ENCODE data around the gene FBLN5. TPM values are rescaled to one million over a fixed set of nuclear protein-coding genes. Genes with fewer than 3 reads are reported as not detected.

FBLN5 gene
- total and polyA plus RNA-seq, 4 donors = 3.9 to 21.8 (median 14.8) TPM

- no peak overlapping the region for H3K4me3 ChIP-seq (ENCODE audit: low read depth in 1 of 3, low read length in 3 of 3)
- no peaks in the 10 kb centered on the region for H3K27me3 ChIP-seq (ENCODE audit: control insufficient read depth in 4 of 4, insufficient read depth in 4 of 4, low read length in 3 of 4)
- no peaks in the 10 kb centered on the region for H3K9me3 ChIP-seq (ENCODE audit: control insufficient read depth in 4 of 4, low read length in 3 of 4)
- peak overlapping the region in 1 of 2 donors; percentile 6 for H3K27ac ChIP-seq (ENCODE audit: low read depth in 1 of 2, low read length in 2 of 2)
- peaks cover 2 to 23% (median 14%) of the 10 kb centered on the region in 4 donors for H3K4me1 ChIP-seq (ENCODE audit: control insufficient read depth in 4 of 4, insufficient read depth in 4 of 4, low read length in 3 of 4)
- TF ChIP-seq RXRA (IDR thresholded peaks at IDR 0.05) = peak; percentile 22 to 24
- no peak for TF ChIP-seq RAD21 (IDR thresholded peaks at IDR 0.05)
- no peak for TF ChIP-seq MAX (IDR thresholded peaks at IDR 0.05)
- no peak for TF ChIP-seq HNF4G (IDR thresholded peaks at IDR 0.05)
- no peak for TF ChIP-seq CTCF (IDR thresholded peaks at IDR 0.05; ENCODE audit: low read depth, low read length, missing input control)
- TF ChIP-seq REST (IDR thresholded peaks at IDR 0.05) = no peak
- TF ChIP-seq ATF3 (IDR thresholded peaks at IDR 0.05) = no peak
- TF ChIP-seq TAF1 (conservative IDR thresholded peaks at IDR 0.05) = no peak
- no peak for TF ChIP-seq YY1 (IDR thresholded peaks at IDR 0.05)
- no peak for TF ChIP-seq NR2F2 (IDR thresholded peaks at IDR 0.05)
- no peak for TF ChIP-seq GABPA (IDR thresholded peaks at IDR 0.05 in 1 of 2, conservative IDR thresholded peaks at IDR 0.05 in 1 of 2)
- TF ChIP-seq EGR1 (IDR thresholded peaks at IDR 0.05; ENCODE audit: low read depth in 2 of 2) = no peak
- no peak for TF ChIP-seq ZBTB33 (IDR thresholded peaks at IDR 0.05)
- no peak for TF ChIP-seq FOXA1 (IDR thresholded peaks at IDR 0.05)
- peak; percentile 3 to 10 for TF ChIP-seq HNF4A (conservative IDR thresholded peaks at IDR 0.05)
- no peak for TF ChIP-seq SP1 (IDR thresholded peaks at IDR 0.05)
- peak; percentile 35 for TF ChIP-seq FOXA2 (IDR thresholded peaks at IDR 0.05)
- TF ChIP-seq JUND (IDR thresholded peaks at IDR 0.05) = no peak
- 66% methylated on average over 9 of the region's 9 CpGs for WGBS
- no peak for DNase-seq (ENCODE audit: low spot score)
- H3K9ac ChIP-seq (ENCODE audit: low read depth in 1 of 2, low read length in 2 of 2) = no peak overlapping the region
- peaks cover 0 to 2% (median 0%) of the 10 kb centered on the region in 4 donors for H3K36me3 ChIP-seq (ENCODE audit: control insufficient read depth in 4 of 4, insufficient read depth in 3 of 4, low read depth in 1 of 4, low read length in 3 of 4)
These were observed 71.8 kb downstream of the FBLN5 start for GRCh38 chr14:91875525-91876286.

Measured in liver (tissue), 9 donors.